HG03520 (cell line): Measurements from ENCODE around the gene FMR1NB.

Experiments used
- ATAC-seq: cut with Tn5 transposase; IDR thresholded peaks from one replicate; pipeline ENCODE4 v1.9.1; 2021; ENCODE audit warnings: mild to moderate bottlenecking, moderate library complexity; ENCODE audit not compliant: unreplicated experiment

FMR1NB gene

DNA sequence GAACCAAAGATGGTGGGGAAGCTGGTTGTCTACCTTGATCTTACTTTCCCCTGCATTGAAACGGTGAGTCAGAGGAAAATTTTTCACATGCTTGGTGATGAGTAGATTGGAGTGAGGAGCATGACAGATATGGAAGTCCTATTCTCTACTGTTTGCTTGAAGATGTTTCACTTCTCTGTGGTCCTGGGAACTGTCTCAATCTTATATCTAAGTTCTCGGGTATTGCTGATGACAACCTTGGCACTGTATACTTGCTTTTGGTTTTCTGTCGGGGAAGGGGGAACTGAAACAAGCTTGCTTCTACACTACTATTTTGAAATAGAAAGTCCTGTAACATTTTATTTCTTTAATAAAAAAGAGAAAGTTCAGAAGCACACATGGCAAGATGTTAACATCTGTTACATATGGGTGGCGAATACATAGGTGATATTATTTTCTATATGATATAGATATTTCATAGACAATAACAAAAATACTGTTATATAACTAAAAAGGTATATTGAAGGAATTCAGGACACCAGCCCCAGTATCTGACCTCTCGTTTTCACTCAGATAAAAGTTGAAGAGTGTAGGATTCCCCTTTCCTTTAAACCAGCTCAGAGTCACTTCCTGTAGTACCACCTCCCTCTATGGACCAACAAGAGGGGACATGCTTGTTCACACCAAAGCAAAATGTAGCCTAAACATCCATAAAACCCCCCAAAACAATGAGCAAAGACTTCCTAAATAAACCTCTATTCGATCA is 88.8 kb downstream of the FMR1NB start:
- ATAC-seq = peak; percentile 94

DNA sequence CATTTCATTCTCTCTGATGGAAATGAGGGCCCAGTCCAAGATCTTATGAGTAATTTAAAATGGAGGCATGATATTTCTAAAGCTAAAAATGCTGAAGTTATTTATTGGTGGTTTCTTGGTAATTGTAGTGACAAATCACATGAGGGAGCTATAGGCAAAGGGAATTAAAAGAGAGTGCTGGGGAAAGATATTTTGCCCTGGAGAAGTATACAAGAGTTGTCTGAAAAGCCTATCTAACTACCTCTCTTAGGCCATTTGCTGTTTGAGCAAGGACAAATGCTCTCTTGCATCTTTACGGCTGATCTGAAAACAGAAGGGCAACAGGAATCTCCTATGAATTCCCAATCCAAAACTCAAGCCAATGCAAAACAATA is 89.4 kb downstream of the FMR1NB start:
- ATAC-seq = no peak
